Measurements from ENCODE around the gene NECAB3.

The NECAB3 gene

DNA sequence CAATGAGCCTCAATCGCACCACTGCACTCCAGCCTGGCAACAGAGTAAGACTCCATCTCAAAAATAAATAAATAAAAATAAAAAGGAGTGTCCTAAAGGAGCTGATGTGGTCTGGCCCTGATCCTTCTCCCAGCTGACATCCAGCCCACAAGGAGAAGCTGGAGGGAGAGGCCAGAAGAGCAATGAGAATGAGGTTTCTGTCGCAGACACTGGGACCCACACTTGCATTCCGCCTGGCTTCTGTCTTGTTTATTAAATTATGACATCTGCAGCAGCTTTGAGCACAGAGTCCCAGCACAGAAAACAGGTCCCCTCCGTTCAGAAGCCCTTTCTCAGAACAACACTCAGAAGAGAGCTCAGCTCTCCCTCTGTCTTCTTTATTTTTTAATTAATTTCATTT, 22.2 kb upstream of the NECAB3 start:
- DNase-seq: no peak

DNA sequence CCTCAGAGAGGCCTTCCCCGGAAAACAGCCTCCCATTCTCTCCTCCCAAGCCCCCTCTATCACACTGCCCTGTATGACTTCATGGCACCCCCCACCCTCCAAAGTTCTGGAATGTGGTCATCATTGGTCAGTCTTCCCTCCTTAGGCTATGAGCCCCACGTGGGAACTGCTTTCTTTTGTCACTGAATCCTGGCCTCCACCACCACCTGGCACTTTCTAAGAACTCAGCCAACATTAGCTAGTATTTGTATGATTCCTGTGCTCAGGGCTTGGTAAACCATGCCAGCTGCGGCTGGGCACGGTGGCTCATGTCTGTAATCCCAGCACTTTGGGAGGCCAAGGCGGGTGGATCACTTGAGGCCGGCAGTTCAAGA, 20.4 kb upstream of the NECAB3 start:
- no peak for DNase-seq

DNA sequence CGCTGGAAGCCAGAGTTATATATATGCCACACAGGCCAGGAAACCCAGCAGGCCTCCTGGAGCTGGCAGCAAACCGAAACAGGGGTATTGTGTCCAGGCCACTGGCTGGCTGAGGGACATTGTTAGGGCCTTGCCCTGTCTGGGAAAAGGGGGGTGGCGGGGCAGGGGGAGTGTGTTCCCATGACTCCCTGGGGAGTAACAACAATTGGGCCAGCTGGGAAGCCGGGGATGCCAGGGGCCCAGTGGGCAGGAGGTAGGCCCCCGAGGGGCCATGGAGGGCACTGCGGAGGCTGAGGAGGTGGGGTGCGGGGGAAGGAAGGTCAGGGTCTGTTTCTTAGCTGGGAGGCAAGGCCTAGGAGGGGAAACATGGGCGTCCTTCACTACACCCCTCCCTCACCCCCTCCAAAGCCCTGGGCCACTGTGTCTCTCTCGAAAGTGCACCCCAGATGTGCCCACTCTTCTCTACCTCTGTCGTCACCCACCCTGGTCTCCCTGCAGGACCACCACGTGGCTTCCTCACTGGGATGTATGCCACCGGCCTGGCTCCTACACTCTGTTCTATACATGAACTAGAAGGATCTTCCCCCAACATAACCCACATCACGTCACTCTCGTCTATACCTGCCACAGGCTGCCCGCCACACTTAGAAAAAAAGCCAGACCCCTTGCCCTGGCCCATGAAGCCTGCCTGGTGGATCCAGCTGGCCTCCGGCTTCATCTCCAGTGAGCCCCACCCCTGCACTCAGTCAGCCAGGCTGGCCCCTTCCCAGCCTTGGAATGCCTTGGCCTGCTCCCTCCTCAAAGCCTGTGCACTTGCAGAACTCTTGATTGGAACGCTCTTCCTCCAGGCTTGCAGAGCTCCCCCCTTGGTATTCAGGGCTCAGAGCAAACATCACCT, 19.8 kb upstream of the NECAB3 start:
- no peak for DNase-seq

DNA sequence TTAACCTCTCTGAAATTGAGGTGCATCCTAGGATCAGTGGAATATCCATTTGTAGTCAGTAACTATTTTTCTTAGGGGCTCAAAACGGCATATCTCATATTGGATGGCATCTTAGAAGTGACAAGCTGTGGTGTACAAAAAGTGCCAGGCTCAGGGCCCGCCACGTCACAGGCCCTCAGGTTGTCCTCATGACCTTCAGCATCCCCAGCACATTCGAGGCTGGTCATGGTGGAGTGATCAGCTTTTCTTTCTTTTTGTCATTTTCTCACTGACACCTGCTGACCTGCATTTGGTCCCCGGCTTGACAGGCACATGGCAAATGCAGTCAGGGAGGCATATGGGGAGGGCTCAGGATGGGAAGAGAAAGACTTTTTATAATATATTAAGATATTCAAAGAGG, 19.1 kb upstream of the NECAB3 start:
- DNase-seq: no peak

DNA sequence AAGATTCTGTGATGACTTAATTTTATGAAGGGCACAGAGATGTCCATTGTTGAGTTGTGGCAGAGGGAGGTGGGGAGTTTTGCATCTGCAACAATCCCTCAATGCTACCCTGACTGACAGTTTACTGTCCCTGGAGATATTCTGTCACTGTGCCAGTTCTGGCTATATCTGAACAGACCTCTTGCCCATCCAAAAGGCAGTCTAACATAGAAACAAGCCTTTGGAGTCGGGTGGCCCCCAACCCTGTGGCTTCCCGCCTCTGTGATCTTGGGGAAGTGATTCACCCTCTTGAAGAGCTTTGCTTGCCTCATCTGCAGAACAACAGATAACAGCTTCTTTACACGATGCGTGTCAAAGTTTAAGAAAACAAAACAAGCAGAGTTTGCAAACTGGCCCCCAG, 15.7 kb upstream of the NECAB3 start:
- peak; percentile 33 for DNase-seq

DNA sequence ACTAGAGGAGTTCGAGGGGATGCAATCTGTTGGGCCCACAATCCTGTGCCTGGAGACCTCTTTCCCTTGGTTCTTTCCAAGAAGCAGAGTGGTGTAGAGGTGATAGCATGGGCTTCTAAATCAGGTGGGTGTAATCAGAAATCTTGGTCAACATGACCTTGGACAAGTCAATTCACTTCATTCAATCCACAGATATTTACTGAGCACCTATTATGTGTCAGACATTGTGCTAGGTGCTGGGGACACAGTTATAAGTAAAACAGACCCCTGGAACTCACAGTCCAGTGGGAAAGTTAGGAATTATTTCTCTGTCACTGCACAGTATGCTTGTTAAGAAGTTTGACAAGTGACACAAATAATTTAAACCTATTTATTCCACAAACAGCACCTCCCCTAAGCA, 15.3 kb upstream of the NECAB3 start:
- no peak for DNase-seq

DNA sequence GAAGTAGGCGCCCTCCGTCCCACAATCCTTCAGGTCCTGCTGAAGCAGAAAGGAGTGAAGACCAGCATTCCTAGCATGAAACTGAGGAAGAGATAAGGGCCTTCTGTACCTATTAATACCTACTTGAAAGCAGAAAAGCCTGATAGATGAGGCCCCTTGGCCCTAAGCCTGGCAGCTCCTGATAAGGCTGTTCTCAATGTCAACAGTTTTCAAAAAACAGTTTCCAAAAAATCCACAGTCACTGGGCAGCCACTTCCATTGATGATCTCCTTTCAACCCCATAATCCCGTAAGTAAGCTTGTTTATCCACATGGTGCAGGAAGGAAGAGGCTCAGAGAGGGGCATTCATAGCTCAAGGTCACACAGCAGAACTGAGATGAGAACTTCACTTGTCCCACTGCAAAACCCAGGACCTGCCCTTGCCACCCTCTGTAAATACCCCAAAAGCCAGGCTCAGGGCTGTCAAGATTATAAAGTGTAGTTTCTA, 14.8 kb upstream of the NECAB3 start:
- DNase-seq: no peak

DNA sequence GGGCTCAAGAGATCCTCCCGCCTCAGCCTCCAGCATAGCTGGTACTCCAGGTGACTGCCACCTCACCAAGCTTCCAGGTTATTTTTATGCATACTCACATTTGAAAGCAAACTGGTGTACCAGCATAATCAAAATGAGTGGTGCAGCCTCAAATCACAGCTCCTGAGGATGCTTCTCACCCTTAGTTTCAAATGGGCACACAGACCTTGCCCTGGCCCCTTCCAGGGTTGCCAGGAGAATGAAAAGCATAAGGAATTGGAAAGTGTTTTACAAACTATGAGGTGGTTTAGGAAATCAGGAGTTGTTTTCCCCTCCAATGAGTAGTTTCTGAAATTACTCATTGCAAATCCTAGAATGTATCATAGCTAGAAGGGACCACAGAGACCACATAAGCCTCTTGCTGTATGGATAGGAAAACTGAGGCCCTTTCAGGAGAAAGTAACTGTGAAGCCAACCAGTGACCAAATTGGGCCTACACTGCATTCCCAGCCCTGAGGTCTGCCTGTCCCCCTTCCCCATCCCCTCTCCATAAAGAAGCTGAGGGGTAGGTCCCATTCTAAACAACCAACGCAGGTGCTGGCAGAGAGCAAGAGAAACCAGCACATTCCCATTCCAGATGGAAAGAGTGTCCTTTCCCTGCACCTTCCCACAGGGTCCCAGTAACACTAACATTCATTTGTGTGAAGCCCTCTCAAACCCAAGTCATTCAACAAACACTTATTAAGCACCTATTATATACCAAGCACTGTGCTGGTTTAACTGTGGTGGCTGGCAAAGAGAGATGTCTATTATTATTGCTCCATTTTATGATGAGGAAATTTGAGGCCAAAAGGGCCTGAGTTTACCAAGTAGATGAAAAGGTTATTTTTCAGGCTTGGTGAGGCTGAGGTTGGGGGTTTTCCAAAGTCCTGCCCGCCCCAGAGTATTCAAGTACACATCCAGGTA, 14.0 kb upstream of the NECAB3 start:
- no peak for DNase-seq

DNA sequence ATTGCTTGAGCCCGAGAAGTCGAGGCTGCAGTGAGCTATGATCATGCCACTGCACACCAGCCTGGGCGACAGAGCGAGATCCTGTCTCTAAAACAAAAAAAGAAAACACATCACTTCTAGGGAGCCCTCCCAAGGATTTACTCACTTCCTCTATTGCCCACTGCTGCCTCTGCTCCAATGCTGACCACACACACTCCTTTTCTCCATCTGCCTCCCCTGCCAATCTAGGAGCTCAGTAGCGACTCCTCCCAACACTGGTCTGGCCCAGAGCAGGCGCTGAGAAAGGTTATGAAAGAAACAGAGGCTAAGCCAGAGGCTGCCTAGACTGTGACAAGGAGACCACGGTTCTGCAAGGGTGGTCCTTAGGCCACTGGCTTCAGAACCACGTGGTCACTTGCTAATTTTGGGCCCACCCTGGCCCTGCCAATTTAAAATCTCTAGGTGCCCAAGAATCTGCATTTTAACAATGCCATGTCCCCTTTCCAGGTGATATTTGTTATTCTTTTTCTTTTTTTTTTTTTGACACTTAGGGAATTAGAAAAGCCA, 13.2 kb upstream of the NECAB3 start:
- no peak for DNase-seq

DNA sequence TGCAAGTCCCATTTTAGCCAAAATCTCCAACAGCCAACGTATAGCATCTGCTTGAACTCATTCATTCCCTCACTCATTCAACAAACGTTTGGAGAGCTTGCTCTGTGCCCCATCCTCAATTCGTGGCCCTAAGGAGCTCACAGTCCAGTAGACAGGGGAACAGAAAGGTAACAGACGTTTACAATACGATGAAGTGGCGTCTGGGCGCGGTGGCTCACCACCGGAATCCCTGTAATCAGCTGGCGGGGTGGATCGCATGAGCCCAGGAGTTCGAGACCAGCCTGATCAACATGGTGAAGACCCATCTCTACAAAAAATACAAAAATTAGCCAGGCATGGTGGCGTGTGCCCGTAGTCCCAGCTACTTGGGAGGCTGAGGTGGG, 12.7 kb upstream of the NECAB3 start:
- DNase-seq: no peak

DNA sequence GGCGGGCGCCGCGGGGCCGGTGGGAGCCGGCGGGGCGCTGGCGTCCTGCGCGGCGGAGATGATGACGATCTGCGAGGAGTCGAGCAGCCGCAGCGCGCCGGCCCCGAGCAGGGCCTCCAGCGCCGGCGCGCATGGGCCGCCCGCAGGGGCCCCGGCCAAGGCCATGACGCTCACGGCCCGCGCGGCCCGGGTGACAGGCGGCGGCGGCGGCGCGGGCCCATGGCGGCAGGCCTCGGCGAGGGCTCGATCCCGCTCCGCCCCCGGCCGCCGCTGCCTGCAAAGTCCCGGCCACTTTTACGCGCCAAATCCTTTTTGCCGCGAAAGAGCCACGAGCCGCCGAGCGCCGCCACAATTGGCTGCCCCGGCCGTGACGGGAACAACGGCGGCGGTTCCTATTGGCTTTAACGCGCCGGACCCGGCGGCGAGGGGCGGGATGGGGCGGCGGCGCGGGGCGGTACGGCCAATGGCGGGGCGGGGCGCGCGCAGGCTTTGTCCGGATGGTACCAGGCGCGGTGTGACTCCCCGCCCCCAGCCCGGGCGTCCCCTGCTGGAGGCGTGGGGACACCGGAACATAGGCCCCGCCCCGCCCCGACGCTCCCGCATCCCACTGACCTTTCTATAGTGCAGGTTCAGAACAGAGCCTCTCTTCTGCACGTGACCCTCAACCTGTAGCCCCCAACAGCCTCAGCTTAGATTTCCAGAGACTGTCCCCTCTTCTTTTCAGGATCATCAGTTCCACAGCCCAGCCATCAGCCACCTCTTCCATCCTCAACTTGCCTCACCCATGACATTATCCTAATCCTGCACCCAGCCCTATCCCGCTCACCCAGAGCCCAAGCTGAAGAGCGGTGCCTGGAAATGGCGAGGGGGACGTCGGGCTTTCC, 12.1 kb upstream of the NECAB3 start, which contains the start of gene E2F1:
TSS of gene E2F1 (minus strand) at position 286 of the 884 bp plus-strand sequence. CDS start at position 165, 121 bp downstream.
- peak; percentile 90 for DNase-seq

DNA sequence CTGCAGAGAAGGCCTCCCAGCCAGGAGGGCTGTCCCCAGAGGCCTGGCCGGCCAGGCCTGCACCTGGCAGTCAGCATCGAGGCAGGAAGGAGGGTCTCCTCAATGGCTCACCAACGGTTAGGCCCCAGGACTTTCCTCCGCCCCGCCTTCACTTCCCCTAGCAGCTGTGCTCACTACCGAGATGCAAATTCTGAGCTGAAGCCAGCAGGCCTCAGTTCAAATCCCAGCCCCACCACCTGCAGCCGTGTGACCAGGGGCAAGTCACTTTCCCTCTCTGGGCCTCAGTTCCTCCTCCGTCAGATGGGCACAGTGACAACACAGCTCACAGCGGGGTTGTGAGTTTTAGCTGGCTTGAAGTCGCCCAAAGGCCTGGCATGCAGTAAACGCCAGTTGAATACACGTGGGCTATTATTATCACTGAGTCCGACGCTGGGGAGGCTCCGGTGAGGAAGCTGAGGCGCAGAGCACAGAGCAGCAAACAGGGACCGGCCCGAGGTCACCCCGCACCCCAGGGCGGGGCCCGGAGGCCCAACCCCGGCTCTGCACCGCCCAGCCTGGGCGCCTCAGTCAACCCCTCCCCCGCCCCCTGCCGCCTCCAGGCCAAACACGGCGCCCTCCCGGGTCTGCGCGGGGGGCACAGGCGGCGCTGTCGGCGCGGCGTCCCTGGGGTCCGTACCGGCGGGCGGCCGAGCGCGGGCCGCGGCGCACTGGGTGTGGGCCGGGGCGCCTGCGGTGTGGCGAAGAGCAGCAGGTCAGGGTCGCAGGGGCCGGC, 11.3 kb upstream of the NECAB3 start:
- DNase-seq: no peak

DNA sequence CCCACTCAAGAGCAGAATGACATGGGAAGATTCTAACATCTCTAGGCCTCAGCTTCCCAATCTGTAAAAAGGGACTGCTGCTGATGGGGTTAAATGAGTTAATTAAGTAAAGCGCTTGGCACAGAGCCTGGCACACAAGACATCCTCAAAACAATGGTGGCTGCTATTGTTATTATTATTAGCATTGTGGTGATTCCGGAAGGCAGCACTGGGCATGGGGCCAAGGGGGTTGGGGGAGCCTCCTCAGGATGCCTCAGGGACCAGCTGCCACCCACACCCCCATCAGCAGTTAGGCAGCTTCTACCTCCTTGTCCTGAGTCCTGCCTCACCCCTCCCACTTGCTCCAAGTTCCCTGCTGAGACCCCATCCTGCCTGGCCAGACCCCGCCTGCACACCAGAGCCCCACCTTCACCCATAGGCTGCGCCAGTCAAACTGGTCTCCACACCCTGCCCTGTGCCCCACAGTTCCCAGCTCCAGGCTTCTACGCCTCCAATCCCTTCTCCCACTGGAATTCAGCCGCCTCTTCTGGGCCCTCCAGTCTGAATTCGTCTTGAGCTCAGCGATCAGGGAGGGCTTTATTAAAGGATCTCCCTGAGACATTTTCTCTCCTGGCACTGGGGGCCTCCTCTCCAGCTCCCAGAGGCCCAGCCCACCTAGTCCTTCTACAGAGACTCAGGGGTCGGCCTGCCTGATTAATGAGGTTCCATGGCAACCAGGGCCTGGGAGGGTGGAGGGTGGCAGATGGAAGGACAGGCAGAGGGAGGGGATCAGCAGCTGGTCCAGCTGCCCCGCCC, 10.5 kb upstream of the NECAB3 start:
- no peak for DNase-seq

DNA sequence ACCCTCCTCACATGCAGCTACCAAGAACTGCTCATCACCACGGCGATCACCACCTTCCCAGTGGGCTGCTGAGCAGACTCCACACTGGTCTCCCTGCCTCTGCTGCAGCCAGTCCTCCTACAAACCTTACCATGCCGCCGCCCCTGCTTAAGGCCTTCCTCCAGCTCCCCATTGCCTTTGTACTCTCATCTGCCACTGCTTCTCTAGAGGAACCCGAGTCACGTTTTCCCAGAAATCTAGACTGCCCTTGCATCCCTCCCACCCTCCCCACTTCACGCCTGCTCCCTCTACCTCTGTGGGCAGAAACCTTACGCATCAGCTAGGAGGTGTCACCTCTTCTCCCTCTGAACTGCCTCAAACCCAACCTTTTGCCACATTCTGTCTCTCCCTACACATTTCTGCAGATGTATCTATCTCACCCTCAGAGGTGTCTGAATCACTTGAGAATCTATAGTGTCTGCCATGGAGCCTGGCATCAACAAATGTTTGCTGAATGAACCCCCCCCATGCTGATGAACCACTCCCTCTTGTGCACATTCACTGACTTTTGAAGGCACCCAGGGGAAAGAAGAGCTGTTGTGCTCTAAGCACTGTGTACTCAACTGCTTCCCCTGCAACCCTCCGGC, 7.6 kb upstream of the NECAB3 start:
- DNase-seq: no peak

DNA sequence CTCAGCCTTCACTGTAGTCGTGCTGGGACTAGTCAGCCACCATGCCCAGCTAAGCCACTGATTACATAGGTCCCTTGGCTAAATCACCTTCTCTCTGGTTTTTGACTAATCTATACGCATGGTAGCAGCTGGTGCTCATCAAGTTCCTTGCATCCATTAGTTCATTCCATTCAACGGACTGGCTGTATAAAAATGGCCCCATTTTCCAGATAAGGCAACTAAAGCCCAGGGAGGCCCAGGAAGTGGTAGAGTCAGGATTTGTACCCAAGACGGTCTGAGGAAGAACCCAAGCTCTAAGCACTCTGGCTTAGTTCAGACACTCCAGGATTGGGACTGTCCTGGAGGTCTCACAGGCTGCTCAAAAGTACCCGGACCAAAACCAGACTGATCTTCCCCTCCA, 7.1 kb upstream of the NECAB3 start:
- no peak for DNase-seq

DNA sequence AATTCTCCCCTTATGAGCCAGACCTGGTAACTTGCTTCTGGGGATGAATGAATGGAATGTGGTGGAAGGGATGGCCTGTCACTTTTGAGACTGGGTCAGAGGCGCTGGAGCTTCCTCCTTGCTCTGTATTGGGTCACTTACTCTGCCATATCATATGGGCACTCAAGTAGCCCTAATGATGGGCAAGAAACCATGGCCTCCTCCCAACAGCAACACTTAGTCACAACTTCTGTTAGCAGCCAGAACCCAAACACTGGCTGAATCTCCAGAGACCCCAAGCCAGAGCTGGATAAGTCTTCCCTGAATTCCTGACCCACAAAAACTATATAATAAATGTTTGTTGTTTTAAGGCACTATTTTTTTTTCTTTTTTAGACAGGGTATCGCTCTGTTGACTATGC, 6.5 kb upstream of the NECAB3 start:
- DNase-seq: no peak

DNA sequence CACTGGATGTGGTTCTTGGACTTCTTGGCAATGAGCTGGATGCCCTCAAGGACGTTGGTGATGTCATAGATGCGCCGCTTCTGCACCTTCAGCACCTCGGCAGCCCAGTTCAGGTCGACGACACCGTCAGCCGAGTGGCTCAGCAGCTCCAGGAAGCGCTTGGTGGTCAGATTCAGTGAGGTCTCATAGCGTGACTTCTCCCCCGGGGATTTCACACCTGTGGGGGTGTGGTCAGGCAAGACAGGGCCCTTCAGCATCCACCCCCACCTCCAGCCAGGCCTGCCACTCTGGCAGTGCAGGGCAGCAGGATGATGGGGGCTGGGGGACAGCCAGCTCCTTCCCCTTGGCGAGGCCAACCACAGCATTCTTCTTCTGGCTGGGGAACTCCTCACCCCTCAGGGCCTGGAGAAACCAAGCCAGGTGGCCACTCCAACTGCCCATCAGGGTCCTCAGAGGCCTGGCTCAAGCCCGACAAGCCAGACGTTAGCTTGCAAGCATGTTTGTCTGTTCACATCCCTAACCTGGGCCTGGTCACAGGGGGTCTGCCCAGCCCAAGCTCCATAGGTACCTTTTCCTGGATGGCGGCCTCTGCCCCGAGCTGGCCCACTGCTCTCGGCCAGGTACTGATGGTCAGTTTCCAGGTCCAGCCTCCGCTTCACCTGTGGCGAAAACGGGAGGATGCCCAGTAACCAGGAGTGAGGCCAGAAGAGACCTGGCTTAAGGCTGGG, 5.7 kb upstream of the NECAB3 start:
- DNase-seq: no peak

DNA sequence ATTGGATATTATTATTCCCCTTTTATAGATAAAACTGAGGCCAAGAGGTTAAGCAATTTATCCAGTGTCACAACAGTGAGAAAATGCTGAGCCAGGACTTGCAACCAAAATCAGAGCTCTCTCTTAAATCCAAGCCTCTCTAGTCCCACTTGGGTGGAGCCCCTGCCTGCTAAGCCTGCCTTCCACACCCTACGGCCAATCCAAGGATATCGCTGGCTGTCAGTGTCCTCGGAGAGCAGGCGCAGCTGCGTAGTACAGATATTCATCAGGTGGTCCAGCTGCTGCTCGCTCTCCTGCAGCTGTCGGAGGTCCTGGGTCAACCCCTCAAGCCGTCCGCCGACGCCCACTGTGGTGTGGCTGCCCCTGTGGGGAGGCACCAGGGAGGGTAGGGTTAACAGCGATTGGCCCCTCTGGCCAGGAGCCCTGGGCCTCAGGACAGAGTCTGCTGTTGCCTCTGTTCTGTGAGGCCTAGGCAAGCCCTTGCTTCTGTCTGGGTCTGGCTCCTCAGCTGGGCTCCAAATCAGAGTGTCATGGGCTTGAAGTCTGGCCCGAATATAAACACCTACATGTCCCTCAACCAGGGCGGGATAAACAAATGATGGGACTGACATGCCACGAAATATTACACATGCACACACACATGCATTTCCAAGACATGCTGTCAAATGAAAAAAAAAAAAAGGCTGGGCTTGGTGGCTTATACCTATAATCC, 3.9 kb upstream of the NECAB3 start:
- no peak for DNase-seq

All from activated T-cell treated with anti-CD3 and anti-CD28 coated beads for 4 hours (primary cell).